COLO668 (cell line): Measurements from ENCODE around the gene PTRH2.
"Not testable (repeated sequence)": the region's sequence is repeated elsewhere in the genome, so short reads cannot be mapped to it uniquely, and the experiment has no call there.

Experiments
- DNase-seq: peaks from one replicate; lab custom pipeline; 2025; ENCODE audit not compliant: unreplicated experiment; lab: John Stamatoyannopoulos, UW

Gene PTRH2

DNA sequence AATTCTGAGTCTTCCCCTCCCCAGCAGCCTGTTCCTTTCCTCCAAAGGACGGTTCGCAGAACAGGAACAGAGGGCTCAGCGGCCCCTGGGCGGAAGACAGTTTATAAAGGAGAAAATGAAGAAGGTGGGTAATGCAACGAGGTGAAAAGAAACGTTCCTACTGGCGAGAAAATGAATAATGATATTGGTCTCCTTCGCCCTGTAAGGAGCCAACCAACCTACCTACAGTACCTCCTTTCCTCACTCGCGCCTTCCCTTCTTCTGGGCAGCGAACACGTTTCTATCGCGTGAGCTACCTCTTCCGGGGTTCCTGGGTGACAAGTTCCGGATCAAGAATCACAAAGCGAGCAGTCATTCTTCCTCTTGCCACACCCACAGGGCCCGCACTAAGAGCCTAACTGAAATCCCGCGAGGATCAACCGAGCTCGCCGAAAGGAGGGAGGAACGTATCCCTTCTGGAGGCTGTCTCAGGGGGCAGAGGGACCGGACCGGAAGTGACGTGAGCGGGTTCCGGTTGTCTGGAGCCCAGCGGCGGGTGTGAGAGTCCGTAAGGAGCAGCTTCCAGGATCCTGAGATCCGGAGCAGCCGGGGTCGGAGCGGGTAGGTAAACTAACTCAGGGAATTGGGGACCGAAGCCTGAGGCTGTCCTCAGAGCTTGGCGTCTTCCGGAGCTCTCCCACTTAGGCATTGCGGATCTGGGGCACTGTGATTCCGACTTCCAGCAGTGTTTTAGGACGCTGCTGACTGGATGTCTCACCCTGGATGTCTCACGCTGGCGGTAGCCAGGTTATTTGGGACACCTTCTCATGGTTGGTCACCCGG, at the start of gene PTRH2, which contains the start of gene VMP1:
Gene PTRH2 (minus strand): TSS at position 282 of the 822 bp plus-strand sequence. CDS start 9,452 bp downstream, outside the sequence.
Gene VMP1 (plus strand): TSS at position 506 of the 822 bp plus-strand sequence. CDS start 23,793 bp downstream, outside the sequence.
- peak; percentile 95 for DNase-seq

DNA sequence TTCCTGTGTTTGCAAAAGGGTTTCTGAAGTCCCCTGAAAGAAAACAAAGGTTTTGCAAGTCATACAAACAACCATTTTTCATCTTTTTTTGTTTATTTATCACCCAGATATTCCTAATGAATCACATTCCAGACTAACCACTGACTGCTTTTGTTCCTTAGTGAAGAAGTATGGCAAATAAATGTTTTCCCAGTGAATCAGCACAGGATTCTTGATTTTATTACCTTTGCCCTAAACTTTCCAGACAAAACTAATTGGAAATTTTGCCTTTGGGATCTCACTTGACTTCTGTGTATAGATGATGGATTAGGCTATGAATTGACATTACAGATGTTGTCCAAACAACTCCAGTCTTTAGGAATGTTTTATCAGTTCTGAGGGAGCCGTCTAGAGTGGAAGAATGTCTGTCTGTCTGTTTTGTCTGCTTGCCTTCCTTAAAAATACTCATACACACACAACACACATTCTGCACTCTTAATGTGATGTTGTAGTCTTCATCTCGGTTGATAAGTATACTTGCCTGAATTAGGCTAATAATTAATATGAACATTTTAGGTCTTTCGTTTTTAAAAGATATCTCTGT, 49.1 kb upstream of the PTRH2 start:
- DNase-seq, result no peak

GRCh38 chr17:59755069-59755468, 47.8 kb upstream of the PTRH2 start:
- DNase-seq, result not testable (repeated sequence)

GRCh38 chr17:59754552-59754951, 47.3 kb upstream of the PTRH2 start:
- no peak for DNase-seq

GRCh38 chr17:59753522-59754467, 46.6 kb upstream of the PTRH2 start:
- peak; percentile 8 for DNase-seq

DNA sequence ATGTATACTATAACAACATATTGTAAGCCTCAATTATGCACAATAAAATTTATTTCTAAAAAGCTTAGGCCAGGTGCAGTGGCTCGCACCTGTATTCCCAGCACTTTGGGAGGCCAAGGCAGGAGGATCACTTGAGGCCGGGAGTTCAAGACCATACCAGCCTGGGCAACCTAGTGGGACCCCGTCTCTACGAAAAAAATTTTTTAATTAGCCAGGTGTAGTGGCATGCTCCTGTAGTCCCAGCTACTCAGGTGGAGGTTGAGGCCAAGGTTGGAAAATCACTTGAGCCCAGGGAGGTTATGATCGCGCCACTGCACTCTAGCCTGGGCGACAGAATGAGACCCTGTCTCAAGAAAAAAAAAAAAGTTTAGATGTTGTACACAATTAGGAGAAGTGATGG, 45.7 kb upstream of the PTRH2 start:
- DNase-seq, result no peak

DNA sequence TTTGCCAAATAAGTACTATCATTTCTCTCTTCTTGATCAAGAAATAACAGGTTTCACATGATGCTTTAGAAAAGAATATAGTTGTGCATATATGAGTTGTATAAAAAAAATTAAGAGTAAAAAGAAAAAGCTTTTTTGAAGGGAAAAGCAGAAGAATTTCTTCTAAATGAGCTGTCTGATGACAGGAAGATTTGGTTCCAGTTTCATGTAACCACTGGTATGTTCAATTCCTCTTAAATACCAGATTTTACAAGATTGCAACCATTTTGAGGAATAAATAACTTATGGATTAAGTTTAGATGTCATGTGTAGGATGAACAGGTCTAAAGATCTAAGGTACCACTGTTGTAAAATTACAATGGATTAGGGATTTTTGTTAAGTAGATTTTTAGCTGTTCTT, 45.2 kb upstream of the PTRH2 start:
- no peak for DNase-seq

DNA sequence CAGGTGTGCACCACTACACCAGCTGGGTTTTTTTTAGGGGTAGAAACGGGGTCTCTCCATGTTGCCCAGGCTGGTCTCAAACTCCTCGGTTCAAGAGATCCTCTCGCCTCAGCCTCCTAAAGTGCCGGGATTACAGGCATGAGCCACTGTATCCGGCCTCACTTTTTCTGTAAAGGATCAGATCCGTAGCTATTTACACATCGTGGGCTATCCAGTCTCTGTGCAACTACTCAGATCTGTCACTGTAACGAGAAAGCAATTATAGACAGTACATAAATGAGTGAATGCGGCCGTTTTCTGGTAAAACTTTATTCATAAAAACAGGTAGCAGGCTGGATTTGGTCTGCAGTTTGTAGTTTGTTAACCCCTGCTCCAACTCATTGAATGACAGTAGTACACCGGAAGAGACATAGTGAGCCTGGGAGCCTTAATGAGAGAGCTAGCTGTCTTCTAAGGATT, 44.8 kb upstream of the PTRH2 start:
- DNase-seq, result no peak

DNA sequence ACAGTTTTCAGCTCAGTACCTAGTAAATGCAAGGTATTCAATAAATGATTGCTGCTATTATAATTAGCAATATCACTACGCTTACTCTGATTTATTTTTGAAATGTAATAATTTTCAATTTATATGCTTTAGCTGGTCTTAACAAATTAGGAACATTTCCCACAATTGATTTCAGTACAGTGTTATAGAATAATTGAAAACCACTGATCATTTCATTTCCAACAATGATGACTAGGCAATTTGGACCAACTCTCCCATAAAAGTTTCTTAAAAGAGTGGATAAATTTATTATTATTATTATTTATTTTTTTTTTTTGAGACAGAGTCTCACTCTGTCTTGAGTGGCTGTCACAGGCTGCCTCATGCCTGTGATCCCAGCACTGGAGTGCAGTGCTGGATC, 41.4 kb upstream of the PTRH2 start:
- no peak for DNase-seq

GRCh38 chr17:59746849-59747445, 39.7 kb upstream of the PTRH2 start:
- no peak for DNase-seq

- no peak for DNase-seq
Measured at GRCh38 chr17:59745040-59745439, 37.8 kb upstream of the PTRH2 start.

- no peak for DNase-seq
Measured at GRCh38 chr17:59743842-59744241, 36.6 kb upstream of the PTRH2 start.

- DNase-seq, result no peak
Measured at GRCh38 chr17:59737324-59737723, 30.1 kb upstream of the PTRH2 start.

GRCh38 chr17:59734226-59734625, 27.0 kb upstream of the PTRH2 start:
- DNase-seq, result no peak

DNA sequence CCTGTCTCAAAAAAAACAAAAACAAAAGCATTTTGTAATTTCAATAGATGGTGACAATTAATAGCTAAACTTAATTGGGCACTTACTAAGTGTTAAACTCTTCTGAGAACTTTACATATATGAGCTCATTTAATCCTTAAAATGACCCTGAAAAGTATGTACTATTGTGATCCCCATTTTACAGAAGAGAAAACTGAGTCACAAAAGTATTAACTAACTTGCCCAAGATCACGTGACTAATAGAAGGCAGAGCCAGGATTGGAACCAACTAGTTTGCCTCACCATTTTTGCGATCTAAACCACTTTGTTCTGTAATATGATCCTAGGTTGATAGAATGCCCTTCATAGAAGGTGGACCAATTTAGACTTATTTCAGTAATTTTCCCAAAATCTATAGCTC, 26.5 kb upstream of the PTRH2 start:
- DNase-seq, result no peak

DNA sequence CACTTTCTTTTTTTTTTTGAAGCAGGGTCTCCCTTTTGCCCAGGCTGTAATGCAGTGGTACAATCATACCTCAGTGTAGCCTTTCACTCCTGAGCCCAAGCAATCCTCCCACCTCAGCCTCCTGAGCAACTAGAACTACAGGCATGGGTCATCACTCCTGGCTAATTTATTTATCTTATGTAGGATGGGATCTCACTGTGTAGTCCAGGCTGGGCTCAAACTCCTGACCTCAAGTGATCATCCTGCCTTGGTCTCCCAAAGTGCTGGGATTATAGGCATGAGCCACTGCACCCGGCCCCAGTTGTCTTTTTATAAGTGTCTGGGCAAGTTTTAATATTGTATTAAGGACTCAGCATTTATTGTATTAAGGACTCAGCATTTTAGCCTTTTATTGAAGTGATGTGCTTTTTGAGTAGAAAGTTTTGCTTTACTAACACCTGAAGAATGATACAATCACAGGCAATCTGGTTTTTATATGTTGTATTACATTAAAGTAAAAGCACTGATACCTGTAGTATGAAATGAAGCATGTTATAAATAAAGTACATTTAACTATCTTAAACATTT, 23.1 kb upstream of the PTRH2 start:
- DNase-seq, result no peak

- no peak for DNase-seq
Measured at GRCh38 chr17:59727817-59728533, 20.7 kb upstream of the PTRH2 start.

DNA sequence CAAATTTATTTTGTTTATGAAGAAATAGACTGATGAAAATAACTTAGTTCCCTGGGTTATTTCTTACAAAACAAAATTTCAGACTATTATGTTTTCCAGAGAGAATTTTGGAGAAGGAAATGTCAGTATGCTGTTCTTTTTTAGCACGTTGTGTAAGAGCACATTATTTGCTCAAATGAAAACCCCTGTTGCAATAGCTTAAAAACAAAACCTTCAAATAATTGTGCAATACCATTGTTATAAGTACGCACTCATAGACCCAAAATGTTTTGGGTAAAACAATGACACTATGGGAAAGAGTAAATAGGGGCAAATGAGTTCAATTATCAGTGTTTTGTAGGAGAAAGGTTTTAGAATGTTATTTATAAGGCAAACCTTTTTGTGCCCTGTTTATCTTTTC, 18.5 kb upstream of the PTRH2 start:
- DNase-seq, result no peak

DNA sequence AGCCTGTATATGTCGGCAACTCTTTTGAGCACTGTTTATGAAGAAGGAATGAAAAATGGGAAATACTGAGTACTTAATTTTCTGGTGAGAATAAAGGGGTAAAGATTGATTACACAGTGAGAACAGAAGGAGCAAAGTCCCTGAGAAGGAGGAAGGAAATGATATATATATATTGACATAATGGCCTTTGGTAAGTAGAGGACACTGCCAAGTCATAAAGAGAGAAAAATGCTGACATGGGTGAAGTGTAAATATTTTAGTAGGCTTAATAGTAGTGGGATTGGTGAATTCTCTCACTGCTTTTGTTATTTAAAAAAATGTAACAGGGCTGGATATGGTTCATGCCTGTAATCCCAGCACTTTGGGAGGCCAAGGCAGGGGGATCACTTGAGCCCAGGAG, 16.4 kb upstream of the PTRH2 start:
- DNase-seq, result no peak

- no peak for DNase-seq
Measured at GRCh38 chr17:59723041-59723440, 15.8 kb upstream of the PTRH2 start.
